HCT116 (cell line): ENCODE data around the gene S100Z.

Experiments
- CTCF ChIP-seq, 3 experiments: fragments of 200-600 bp in 1 of 3; sonication (generic) in 1 of 3; IDR thresholded peaks in 2 of 3; conservative IDR thresholded peaks in 1 of 3; 2 replicates each; pipeline ENCODE4 v1.5.1; 2012 to 2017; ENCODE audit warnings: low read depth in 2 of 3, low read length in 2 of 3, antibody characterized with exemption in 1 of 3, borderline replicate concordance in 1 of 3, control low read depth in 1 of 3, mild to moderate bottlenecking in 1 of 3, mixed read lengths in 1 of 3, mixed run types in 1 of 3, moderate library complexity in 1 of 3; ENCODE audit not compliant: insufficient read depth in 1 of 3
- EZH2 ChIP-seq: fragments of 200-600 bp; sonication (generic); IDR thresholded peaks from 2 replicates; pipeline ENCODE4 v1.6.1; 2017; ENCODE audit warnings: antibody characterized with exemption, mixed run types
- EZH2phosphoT487 ChIP-seq: fragments of 200-600 bp; IDR thresholded peaks from 2 replicates; pipeline ENCODE4 v1.6.1; 2018; ENCODE audit warnings: antibody characterized with exemption, borderline replicate concordance
- POLR2A ChIP-seq: IDR thresholded peaks from 2 replicates; pipeline ENCODE4 v1.7.0; 2011; ENCODE audit warnings: borderline replicate concordance; ENCODE audit not compliant: insufficient read depth, insufficient read length; ENCODE audit errors: extremely low read depth
- POLR2AphosphoS5 ChIP-seq: IDR thresholded peaks from 2 replicates; pipeline ENCODE4 v1.6.1; 2011; ENCODE audit warnings: mild to moderate bottlenecking, low read depth, low read length, moderate library complexity
- RAD21 ChIP-seq: IDR thresholded peaks from 2 replicates; pipeline ENCODE4 v1.6.1; 2012; ENCODE audit warnings: low read depth, mild to moderate bottlenecking
- SIN3A ChIP-seq: IDR thresholded peaks from 2 replicates; pipeline ENCODE4 v1.6.1; 2012; ENCODE audit warnings: low read depth

GRCh38 chr5:76926329-76927105 lies 76.7 kb downstream of the S100Z start:
- no peak for TF ChIP-seq CTCF (IDR thresholded peaks at IDR 0.05 in 2 of 3, conservative IDR thresholded peaks at IDR 0.05 in 1 of 3; ENCODE audit: borderline replicate concordance in 1 of 3, insufficient read depth in 1 of 3, low read depth in 2 of 3, low read length in 2 of 3)
- TF ChIP-seq POLR2A, result no peak
- no peak for TF ChIP-seq POLR2AphosphoS5
- TF ChIP-seq SIN3A, result no peak
- TF ChIP-seq EZH2, result no peak
- no peak for TF ChIP-seq EZH2phosphoT487
- TF ChIP-seq RAD21, result no peak
